Chondrocyte (in vitro differentiated cells): ENCODE measurements around the gene ARFIP1. TPM values are rescaled to one million over a fixed set of nuclear protein-coding genes. Genes with fewer than 3 reads are reported as not detected.
A peak's percentile ranks its signal among the peaks of the same experiment; 100 is the strongest.

ENCODE experiments used
- DNase-seq: peaks from one replicate; pipeline ENCODE4 v3.0.0; 2021; ENCODE audit warnings: mixed read lengths, low spot score
- H3K27ac Mint-ChIP-seq: one replicate; pipeline ENCODE4 v1.8.0; 2021; ENCODE audit warnings: mild to moderate bottlenecking, moderate library complexity, mixed read lengths; ENCODE audit not compliant: unreplicated experiment
- H3K27me3 Mint-ChIP-seq: 2 replicates; pipeline ENCODE4 v1.8.0; 2021; ENCODE audit warnings: low read depth, mixed read lengths
- H3K36me3 Mint-ChIP-seq: 2 replicates; pipeline ENCODE4 v1.8.0; 2021; ENCODE audit warnings: low read depth, mixed read lengths
- H3K4me1 Mint-ChIP-seq: 2 replicates; pipeline ENCODE4 v1.8.0; 2021; ENCODE audit warnings: low read depth, mild to moderate bottlenecking, mixed read lengths
- H3K4me3 Mint-ChIP-seq: one replicate; pipeline ENCODE4 v1.8.0; 2021; ENCODE audit warnings: mild to moderate bottlenecking, moderate library complexity, mixed read lengths; ENCODE audit not compliant: unreplicated experiment
- H3K9me3 Mint-ChIP-seq: 2 replicates; pipeline ENCODE4 v1.8.0; 2021; ENCODE audit warnings: low read depth, mixed read lengths
- CTCF ChIP-seq: fragments of 200-600 bp; sonication (generic); IDR thresholded peaks from 2 replicates; pipeline ENCODE4 v1.5.0; 2021; ENCODE audit warnings: antibody characterized with exemption, mild to moderate bottlenecking, moderate library complexity
- total RNA-seq: library from RNA; stranded (reverse); gene quantifications from 3 replicates; pipeline ENCODE4 v1.2.1, GENCODE V29; 2021

ARFIP1 gene
- total RNA-seq, 1 donor from 2014 or later = 25.9 TPM

- Mint-ChIP-seq H3K36me3 (peaks cover 3% of the 10 kb centered on the region), H3K27me3 (no peaks in the 10 kb centered on the region), H3K4me1 (peaks cover 36% of the 10 kb centered on the region), H3K4me3 (no peak overlapping the region), H3K9me3 (peaks cover 4% of the 10 kb centered on the region), H3K27ac (peak overlapping the region; percentile 29)
- no peak for DNase-seq
- TF ChIP-seq CTCF = no peak
Measured at GRCh38 chr4:152805818-152806217, 26.1 kb downstream of the ARFIP1 start.

- Mint-ChIP-seq H3K9me3 (peaks cover 4% of the 10 kb centered on the region), H3K36me3 (peaks cover 4% of the 10 kb centered on the region), H3K27me3 (no peaks in the 10 kb centered on the region), H3K4me1 (peaks cover 30% of the 10 kb centered on the region), H3K27ac (no peak overlapping the region), H3K4me3 (no peak overlapping the region)
- no peak for TF ChIP-seq CTCF
- DNase-seq = no peak
Measured at GRCh38 chr4:152806501-152807125, 26.9 kb downstream of the ARFIP1 start.

DNA sequence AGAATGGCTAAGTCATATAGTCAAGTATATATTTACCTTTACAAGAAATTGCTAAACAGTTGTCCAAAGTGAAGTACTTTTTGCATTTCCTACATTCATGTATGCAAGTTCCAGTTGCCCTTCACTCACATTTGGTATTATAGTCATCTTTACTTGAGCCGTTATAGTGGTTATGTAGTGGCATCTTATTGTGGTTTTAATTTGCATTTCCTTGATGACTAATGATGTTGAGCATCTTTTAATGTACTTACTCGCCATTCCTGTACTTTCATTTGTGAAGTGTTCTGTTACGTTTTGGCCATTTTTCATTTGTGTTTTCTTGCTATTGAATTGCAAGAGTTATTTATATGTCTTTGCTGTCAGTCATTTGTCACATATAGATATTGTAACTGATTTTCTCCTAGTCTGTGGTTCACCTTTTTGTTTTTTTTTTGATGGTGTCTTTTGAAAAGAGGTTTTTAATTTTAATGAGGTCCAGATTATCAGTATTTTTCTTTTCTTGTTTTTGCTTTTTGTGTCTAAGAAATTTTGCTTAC, 27.6 kb downstream of the ARFIP1 start:
- Mint-ChIP-seq H3K27ac (no peak overlapping the region), H3K4me3 (no peak overlapping the region), H3K27me3 (no peaks in the 10 kb centered on the region), H3K36me3 (peaks cover 4% of the 10 kb centered on the region), H3K9me3 (peaks cover 4% of the 10 kb centered on the region), H3K4me1 (peaks cover 29% of the 10 kb centered on the region)
- no peak for DNase-seq
- no peak for TF ChIP-seq CTCF

DNA sequence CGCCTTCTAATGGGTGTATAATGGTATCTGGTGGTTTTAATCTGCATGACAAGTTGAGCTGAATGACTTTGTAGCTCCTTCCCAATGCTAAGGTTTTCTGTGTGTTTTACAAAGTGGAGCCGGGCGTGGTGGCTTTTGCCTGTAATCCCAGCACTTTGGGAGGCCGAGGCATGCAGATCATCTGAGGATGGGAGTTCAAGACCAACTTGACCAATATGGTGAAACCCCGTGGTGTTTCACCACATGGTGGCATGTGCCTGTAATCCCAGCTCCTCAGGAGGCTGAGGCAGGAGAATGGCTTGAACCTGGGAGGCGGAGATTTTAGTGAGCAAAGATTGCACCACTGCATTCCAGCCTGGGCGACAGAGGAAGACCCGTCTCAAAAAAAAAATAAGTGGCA, 28.9 kb downstream of the ARFIP1 start:
- Mint-ChIP-seq H3K4me1 (peaks cover 21% of the 10 kb centered on the region), H3K4me3 (no peak overlapping the region), H3K27ac (no peak overlapping the region), H3K36me3 (peaks cover 4% of the 10 kb centered on the region), H3K27me3 (no peaks in the 10 kb centered on the region), H3K9me3 (peaks cover 4% of the 10 kb centered on the region)
- no peak for DNase-seq
- TF ChIP-seq CTCF = no peak

DNA sequence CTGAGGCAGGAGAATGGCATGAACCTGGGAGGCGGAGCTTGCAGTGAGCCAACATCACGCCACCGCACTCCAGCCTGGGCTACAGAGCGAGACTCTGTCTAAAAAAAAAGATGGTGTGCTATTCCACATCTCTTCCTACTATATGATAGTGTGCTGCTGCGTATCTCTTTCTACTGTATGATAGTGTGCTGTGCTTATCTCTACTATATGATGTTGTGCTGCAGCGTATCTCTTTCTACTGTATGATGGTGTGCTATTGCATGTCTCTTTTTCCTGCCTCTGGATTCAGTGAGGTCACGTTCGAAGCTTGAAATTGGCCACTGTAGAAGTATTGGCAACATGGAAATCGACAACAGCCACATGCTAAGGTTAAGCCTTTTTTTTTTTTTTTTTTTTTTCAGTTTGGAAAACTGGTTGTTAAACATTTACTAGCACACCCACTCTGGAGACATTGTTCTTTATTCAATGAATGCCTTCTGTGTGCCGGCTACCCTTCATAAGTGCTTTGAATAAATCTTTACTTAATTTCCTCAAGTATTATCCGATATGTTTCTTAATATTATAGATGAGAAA, 31.0 kb downstream of the ARFIP1 start:
- H3K36me3 Mint-ChIP-seq = peaks cover 6% of the 10 kb centered on the region
- no peak overlapping the region for H3K4me3 Mint-ChIP-seq
- peaks cover 17% of the 10 kb centered on the region for H3K9me3 Mint-ChIP-seq
- DNase-seq = no peak
- peaks cover 16% of the 10 kb centered on the region for H3K4me1 Mint-ChIP-seq
- TF ChIP-seq CTCF = no peak
- no peaks in the 10 kb centered on the region for H3K27me3 Mint-ChIP-seq
- no peak overlapping the region for H3K27ac Mint-ChIP-seq
